Limb (tissue), 2 donors: ENCODE measurements around the gene ZFYVE21.
"Not testable (repeated sequence)": the region's sequence is repeated elsewhere in the genome, so short reads cannot be mapped to it uniquely, and the experiment has no call there.

ENCODE experiments used
- DNase-seq, 2 donors: peaks; one replicate each; pipeline ENCODE4 v3.0.0-alpha.2; 2016; ENCODE audit errors: extremely low spot score in 2 of 2

The ZFYVE21 gene

GRCh38 chr14:103715052-103716000, at the start of gene ZFYVE21, which contains the start of gene XRCC3:
ZFYVE21 (plus strand) TSS chr14:103715810; CDS start chr14:103715842, 32 bp downstream.
XRCC3 (minus strand) TSS chr14:103715451; CDS start chr14:103711087, 4,364 bp downstream.
- DNase-seq: peak; percentile 100

- no peak for DNase-seq
Observed at GRCh38 chr14:103667671-103668070, 47.9 kb upstream of the ZFYVE21 start.

GRCh38 chr14:103668117-103668516, 47.5 kb upstream of the ZFYVE21 start:
- DNase-seq: no peak

DNA sequence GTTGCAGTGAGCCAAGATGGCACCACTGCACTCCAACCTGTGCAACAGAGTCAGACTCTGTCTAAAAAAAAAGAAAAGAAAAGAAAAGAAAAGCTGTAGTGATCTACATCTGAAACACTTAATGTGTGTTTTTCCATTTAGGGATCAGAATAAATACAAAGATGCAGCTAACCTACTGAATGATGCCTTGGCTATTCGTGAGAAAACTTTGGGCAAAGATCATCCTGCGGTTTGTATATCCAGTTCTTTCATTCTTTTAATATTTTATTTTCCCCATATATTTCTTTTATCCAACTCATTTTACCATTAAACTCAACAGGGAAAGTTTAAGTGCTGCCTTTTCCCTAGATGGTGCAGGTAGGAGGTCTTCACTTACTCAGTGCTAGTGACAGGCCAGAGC, 46.2 kb upstream of the ZFYVE21 start:
- no peak for DNase-seq

DNA sequence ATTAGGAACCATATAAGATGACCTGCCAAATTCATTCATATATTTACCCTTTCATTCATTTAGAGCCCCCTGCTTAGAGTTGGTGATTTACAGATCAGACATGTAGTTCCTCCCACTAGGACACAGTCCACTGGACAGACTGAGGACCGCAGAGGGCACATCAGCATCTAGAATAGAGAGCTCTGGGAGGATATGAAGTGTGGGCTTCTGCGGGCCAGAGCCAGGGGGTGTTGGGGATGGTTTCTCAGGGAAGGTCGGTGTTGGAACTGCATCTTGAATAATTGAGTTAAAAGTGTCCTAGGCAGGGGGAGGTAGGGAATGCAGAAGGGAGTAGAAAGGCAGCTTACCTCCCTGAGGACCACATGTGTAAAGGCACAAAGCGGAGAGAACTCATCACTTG, 43.7 kb upstream of the ZFYVE21 start:
- no peak for DNase-seq

DNA sequence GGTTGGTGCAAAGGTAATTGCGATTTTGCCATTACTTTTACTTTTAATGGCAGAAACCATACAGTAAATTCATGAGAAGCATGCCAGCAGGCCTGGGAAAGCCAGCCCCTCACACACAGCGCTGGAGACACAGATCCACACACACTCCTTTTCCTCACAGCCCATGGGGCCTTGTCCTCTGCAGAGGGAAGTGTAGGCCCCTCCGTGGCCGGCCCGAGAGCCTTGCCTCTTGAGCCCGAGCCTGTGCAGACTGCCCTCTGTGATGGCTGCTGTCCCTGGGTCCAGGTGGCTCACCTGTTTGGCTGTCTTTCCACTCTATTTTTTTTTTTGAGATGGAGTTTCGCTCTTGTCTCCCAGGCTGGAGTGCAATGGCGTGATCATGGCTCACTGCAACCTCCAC, 39.7 kb upstream of the ZFYVE21 start:
- no peak for DNase-seq

- DNase-seq: no peak
Observed at GRCh38 chr14:103676881-103677675, 38.5 kb upstream of the ZFYVE21 start.

- DNase-seq: no peak
Observed at GRCh38 chr14:103679351-103679750, 36.3 kb upstream of the ZFYVE21 start.

- no peak for DNase-seq
Observed at GRCh38 chr14:103680491-103681231, 34.9 kb upstream of the ZFYVE21 start.

- DNase-seq: no peak
Observed at GRCh38 chr14:103683139-103683538, 32.5 kb upstream of the ZFYVE21 start.

- DNase-seq: peak in 1 of 2 donors; percentile 17
Observed at GRCh38 chr14:103684471-103684870, 31.1 kb upstream of the ZFYVE21 start.

DNA sequence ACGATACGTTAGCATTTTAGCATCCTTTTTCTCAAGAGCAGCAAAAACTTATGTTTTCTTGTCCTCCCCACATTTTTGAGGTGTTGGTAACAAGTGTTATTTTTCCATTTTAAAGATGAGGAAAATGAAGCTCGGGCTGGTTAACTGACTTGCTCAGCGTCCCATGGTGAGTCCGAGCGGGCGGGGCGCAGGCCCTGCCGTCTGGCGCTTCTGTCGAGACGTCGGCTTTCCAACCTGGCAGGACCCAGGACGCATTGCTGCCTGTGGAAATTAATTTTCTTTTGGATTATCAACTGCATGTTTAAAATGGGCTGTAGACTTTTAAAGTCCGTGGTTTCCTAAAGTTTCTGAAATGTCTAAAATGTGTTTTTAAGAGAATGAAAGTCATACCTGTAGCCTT, 30.7 kb upstream of the ZFYVE21 start:
- no peak for DNase-seq

GRCh38 chr14:103685276-103686211, 30.1 kb upstream of the ZFYVE21 start:
- DNase-seq: no peak

DNA sequence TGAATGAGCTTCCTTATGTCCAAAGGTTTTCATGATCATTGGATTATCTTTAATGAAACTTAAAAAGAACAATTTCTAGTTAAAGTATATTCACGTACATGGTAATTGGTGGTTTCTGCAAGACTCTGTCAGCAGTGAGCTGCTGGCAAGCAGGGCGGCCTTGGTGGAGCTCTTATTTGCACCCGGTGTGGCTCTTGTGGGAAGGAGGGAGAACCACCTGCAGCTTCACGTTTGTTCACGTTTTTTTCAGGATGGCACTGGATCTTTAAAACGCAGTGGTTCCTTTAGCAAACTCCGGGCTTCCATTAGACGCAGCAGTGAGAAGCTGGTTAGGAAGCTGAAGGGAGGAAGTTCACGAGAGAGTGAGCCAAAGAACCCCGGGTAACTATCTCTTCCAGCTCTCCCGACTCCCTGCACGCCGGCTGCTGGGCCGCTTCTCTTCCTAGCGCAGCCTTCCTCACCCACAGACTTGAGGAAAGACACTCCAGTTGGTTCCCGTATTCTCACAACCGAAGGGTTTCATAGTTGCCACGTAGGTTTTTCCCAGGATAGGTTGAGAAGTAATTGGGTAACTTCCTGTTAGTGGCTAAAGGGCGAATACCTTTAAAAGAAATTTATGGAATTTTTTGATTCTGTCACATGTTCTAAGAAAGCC, 28.7 kb upstream of the ZFYVE21 start:
- DNase-seq: no peak

DNA sequence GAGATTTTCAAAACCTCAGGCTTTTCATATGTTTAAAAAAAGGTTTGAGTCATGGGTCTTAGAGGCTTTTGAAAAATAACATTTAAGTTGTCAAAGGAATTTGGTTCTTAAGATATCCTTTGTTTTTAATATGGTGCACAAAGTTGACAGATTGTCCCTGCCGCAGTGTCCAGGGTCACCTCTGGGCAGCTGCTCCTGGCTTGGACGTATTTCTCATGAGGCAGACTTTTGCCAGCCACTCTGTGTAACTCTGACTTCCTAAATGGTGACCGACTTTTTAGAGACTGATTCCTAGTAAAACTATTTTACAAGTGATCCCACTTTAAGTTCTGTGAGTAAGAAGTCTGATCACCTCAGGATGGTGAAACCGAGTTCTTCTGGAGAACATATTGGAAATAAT, 27.9 kb upstream of the ZFYVE21 start:
- DNase-seq: no peak

- no peak for DNase-seq
Observed at GRCh38 chr14:103688441-103688840, 27.2 kb upstream of the ZFYVE21 start.

GRCh38 chr14:103688906-103689902, 26.4 kb upstream of the ZFYVE21 start:
- DNase-seq: peak in 1 of 2 donors; percentile 31

DNA sequence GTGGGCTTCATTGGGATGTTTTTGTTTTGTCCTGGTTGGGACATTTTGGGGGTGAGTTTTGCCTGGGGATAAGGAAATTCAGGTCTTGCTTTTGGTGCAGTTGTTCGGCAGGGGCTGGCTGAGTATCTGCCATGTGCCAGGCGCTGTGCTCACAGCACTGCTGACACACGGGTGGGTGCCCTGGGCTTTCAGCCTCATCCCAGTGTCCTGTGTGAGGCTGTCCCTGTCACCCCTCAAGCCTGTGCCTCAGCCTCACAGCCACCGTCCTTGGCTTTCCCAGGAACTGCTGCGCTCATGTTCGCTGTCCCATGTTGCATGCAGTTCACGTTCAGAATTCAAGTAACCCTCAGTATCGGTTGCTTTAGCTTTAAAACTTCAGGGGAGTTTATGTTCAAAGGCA, 25.3 kb upstream of the ZFYVE21 start:
- no peak for DNase-seq

DNA sequence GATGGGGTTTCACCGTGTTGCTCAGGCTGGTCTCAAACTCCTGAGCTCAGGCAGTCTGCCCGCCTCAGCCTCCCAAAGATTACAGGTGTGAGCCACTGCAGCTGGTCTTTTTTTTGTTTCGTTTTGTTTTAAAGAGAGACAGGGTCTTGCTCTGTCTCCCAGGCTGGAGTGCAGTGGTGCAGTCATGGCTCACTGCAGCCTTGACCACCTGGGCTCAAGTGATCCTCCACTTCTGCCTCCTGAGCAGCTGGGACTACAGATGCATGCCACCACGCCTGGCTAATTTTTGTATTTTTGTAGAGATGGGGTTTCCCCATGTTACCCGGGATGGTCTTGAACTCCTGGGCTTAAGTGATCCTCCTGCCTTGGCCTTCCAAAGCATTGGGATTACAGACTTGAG, 24.0 kb upstream of the ZFYVE21 start:
- not testable (repeated sequence) for DNase-seq
